ENCODE data around the gene KHDC4.

GRCh38 chr1:155952505-155952890, 18.3 kb upstream of the KHDC4 start:
- TF ChIP-seq CTCF (IDR thresholded peaks at IDR 0.05) (no peak), POLR2AphosphoS5 (IDR thresholded peaks at IDR 0.05; ENCODE audit: insufficient read depth in 1 of 2, low read depth in 1 of 2) (no peak), POLR2A (IDR thresholded peaks at IDR 0.05) (no peak)

All from vagina (tissue), 2 donors.